A204.1 (cell line): Measurements from ENCODE around the gene SETSIP.
"Not testable (repeated sequence)": the region's sequence is repeated elsewhere in the genome, so short reads cannot be mapped to it uniquely, and the experiment has no call there.

Source experiments
- FAIRE-seq: peaks from 2 replicates; lab custom pipeline; 2012; peaks lifted over from hg19 to GRCh38; lab: Jason Lieb, UNC

Gene SETSIP, protein sequence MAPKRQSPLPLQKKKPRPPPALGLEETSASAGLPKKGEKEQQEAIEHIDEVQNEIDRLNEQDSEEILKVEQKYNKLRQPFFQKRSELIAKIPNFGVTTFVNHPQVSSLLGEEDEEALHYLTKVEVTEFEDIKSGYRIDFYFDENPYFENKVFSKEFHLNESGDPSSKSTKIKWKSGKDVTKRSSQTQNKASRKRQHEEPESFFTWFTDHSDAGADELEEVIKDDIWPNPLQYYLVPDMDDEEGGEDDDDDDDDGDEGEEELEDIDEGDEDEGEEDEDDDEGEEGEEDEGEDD

DNA sequence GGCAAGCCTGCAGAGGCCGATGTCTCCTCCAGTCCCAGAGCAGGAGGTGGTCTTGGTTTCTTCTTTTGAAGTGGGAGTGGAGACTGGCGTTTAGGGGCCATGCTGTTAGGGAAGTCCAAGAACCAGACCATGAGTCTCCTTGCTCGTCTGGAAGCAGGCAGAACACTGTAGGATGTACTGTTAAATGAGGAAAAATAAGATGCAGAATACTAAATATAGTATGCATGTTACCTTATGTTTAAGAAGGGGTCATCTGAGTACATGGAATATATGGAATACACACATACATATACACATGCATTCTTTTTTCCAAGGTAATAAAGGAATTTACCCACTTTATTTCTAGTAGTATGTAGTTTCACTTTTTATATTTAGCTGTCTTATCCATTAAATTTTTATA is at the start of gene SETSIP:
TSS of gene SETSIP (minus strand) at position 101 of the 400 bp plus-strand sequence. CDS start at position 101, 0 bp downstream.
- FAIRE-seq = no peak

DNA sequence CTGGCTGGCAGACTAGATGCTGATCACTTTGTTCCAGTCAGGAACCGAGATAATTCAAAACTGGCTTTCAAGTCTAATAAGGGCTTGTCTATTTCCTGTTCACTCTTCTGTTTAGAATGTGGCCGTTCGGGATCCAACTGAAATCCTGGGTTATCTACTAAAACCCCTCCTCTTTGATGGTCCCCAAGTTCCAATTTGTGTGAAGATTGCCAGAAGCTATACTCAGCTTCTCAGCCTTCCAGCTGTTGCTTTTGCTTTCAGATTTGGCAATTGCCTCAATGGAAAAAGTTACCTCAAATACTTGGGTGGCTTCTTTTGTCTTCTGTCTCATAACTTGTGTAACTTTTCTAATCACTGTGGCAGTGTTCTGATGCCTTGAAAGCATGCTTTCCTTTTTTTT is 48.7 kb upstream of the SETSIP start:
- no peak for FAIRE-seq

DNA sequence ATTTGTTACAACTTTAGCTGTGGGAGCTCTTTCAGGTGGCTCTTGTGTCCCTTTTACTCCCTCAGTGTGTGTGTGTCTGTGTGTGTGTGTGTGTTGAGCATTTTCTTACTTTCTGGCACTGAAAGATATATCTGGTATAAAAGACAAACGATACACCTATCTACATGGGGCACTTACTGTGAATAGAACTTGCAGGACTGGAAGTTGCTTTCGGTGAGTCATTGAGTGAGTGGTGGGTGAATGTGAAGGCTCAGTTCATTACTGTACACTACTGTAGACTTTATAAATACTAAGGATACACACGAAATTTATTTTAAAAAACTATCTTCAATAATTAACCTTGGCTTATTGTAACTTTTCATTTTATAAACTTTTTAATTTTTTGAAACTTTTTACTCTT is 43.6 kb upstream of the SETSIP start:
- FAIRE-seq = no peak

DNA sequence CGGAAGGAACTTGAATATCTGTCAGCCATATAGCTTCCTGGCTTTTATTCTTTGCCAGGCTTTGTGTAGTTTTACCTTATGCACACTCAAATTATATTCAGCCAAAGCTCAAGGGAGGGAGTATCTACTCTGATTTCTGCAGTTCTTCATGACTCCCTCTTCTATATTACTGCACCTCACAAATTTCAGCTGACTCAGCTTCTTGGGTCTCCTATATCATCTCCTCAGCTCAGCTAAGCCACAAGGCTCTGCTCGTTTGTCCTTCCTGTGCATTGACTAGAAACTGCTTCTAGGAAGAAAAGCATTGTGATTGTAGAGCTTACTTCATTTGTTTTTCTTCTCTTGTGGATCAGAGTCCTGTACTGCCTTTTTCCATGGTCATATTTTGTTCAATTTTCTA is 42.3 kb upstream of the SETSIP start:
- no peak for FAIRE-seq

DNA sequence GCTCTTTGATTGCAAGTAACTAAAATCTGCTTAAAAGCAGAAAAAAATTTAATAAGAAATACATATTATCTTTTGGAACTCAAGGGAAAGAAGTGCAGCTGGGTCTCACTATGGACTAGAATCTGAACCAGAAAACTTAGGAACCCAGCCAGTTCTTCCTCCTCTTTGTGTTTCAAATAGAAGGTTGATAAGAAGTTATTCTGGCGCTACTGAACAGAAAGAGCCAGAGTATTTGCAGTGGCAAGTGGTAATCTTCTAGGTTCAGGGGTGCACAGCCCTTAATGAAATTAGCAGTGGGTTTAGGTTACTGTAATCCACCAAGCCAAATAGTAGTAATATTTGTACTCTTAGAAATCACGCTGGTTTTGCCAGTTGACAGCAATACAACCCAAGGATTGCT is 33.4 kb upstream of the SETSIP start:
- FAIRE-seq = no peak

DNA sequence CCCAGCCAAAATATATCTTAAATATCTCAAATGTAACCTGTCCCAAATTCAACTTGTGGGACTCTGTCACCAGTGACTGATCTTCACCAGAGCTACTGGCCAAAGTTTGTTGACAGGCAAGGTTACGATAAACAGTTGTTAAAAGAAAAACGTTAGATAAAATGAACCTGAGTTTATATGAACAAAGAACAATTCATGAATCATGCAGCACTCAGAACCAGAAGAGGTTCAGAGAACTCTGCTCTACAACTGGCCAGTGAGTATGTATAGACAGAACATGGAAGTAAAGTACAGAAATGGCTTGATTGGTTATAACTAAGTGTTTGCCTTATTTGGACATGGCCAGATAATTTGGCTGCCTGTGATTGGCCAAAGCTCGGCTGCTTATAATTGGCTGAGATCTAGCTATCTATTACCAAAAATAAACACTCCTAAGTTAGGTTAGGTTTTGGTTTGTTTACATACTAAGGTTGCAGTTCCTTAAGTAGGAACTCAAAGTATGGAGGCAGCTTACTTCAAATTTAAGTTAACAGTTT is 30.4 kb upstream of the SETSIP start:
- FAIRE-seq = no peak

DNA sequence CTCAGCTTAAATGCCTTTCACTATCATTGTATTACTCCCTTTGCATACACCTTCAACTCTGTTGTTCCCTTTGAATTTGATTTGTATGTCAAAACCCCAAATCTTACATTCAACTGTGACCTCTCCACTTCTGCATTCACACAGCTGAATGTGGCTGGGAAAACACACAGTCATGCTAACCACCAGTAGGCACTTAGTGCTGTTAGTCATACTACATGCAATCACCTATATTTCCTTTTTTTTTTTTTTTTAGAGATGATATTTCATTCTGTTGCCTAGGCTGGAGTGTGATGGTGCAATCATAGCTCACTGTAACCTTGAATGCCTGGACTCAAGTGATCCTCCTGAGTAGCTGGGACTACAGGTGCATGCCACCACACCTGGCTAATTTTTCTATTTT is 21.1 kb upstream of the SETSIP start:
- FAIRE-seq = no peak

DNA sequence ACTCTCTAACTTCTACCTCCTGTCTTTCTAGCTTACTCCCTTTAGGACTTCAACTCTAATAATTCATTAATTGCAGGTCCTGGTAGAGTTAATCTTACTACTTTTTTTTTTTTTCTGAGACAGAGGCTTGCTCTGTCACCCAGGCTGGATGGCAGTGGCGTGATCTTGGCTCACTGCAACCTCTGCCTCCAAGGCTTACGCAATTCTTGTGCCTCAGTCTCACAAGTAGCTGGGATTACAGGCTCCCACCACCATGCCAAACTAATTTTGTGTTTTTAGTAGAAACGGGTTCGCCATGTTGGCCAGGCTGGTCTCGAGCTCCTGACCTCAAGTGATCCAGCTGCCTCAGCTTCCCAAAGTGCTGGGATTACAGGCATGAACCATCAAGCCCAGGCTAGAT is 20.7 kb upstream of the SETSIP start:
- FAIRE-seq = no peak

DNA sequence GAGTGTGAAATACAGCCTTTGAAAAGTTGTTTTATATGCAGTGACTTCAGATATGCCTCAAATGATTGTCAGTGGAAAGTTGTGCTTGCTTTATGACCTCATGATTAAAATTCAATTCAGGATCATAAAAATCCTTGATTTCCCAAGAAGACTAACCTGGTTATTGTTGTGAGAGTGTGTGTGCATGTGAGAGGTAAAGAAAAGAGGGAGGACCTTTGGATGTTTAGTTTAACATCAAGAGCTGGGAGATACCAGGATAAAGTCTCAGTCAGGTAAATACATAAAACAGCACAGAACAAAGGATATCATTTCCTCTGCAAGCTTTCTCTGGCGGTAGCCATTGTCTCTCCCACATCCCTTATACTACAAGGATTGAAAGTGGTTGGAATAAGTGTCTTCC is 19.4 kb upstream of the SETSIP start:
- no peak for FAIRE-seq

DNA sequence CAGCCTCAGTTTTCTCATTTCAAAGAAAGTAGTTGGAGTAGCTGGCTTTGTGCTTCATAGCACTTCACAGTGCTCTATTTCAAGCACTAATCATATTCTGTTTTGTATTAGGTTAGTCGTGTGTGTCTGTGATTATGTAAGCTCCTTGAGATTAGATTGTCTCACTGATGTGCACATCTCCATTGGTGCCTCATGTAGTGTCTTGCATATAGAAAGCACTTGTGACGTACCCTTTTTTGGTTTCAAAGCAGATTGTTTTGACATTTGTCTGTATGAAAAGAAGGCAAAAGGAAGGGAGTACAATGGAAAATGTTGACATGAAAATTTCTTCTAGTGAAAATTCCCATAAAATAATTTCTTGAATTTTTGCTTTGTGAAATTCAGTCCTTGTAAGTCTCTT is 18.9 kb upstream of the SETSIP start:
- no peak for FAIRE-seq

DNA sequence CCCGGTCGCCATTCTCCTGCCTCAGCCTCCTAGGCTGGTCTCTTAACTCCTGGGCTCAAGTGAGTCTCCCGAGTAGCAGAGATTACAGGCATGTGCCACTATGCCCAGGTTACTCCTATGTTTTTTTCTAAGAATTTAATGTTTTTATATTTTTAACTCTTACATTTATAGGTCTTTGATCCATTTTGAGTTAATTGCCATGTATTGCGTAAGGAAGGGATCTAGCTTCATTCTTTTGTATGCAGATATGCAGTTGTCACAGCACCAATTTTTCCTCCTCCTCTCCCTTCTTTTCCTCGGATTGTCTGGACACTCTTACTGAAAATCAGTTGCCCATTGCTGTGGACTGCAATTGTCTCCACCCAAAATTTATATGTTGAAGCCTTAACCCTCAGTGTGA is 16.4 kb upstream of the SETSIP start:
- FAIRE-seq = no peak

DNA sequence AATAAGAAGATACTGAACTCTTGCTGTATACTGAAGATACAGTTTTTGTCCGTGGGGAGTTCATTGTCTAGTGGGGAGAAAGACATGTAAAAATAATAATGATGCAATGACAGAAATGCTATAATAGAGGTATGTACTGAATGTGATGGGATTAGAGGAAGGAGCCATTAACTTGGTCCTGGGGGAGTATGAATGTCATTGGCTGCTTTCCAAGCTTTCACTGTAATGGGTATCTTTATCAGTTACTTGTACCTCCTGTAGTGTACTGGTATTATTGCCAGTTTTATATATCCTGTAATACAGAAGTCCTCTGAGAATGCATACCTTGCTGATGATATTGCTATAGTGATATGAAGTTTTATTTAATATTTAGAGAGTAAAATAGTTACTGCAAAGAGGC is 12.3 kb upstream of the SETSIP start:
- FAIRE-seq = no peak

DNA sequence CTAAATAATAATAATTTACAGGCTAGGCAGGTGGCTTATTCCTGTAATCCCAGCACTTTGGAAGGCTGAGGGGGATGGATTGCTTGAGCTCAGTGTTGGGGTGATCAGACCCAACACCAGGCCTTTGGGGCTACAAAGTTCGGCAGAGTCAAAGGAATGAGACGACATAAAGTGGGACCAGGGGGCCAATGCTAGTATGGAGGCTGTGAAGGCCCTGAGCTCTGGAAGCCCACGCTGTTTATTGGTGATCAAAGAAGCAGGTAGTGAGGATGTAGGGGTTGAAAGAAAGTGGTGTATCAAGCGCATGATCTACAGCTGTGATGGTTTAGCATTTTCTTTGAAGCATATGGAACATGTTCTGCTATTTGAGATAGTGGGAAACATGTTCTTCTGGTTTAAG is 10.5 kb upstream of the SETSIP start:
- no peak for FAIRE-seq

DNA sequence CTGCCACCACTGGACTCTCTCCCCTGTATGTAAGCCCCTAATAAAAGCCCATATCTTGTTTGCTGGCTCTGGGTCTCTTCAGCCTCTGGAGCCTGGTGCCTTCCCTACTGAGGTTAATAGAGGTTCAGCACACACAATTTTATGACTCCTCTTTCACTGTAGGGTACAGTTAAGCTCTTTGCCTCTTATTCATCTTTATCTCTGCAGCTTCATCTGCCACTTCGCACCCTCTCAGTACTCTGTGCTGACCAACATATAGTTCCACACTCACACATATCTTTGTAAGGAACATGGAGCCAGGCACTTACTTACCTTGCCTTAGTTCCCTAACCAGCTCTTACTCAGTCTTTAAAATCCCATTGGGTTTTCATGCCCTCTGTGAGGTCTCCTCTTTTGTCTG is 9.4 kb upstream of the SETSIP start:
- no peak for FAIRE-seq

DNA sequence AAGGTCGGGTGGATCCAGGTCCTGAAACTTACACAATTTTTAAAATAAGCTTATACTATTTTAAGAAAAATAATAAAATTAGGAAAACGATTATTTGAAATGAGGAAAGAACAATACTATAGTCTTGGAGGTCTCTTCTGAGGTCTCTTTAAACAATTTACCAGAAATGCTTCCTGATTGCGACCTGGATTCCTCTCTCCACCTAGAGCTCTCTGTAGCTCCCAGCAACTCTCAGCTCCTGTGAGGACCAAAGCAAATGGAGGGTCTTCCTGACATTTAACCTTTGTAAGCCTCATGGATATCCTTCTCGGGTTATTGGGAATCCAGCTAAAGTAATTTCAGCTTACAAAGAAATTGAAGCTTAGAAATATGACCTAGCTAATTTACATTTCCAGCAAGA is 5.8 kb upstream of the SETSIP start:
- FAIRE-seq = no peak

DNA sequence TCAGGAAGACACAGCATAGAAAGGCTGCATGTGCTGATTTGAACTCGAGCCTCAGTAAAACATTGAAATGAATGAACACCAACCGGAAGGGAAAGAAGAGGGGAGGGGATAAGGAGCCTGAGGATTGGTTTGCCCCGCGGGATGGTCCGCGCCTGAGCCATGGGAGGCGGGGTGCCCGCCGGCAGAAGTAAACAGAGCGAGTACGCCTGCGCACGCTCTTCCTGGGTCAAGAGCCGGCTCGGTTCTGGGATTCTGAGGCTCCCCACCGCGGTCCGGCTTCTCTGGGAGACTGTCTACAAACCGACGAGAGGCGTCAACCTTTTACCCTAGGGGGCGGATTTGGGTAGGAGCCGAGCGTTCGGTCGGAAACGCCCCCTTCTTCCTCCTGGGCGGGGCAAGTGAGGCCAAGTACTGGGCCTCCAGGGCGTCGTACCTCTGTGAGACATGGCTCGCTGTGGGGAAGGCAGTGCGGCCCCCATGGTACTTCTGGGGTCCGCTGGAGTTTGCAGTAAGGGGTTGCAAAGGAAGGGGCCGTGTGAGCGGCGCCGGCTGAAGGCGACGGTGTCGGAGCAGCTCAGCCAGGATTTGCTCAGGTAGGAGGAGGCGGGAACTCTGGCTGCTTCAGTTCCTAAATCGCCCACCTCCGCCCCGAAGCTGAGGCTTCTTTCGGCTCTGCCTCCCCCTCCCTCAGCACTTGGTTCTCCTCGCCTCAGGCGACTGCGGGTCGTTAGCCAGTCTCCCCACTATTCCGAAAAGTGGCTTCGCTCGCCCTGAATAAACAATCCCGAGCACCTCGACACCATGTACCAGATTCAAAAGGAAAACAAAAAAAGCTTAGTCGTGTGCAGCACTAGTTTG is 5.1 kb upstream of the SETSIP start, which contains the start of gene BTBD8:
TSS of gene BTBD8 (plus strand) at position 218 of the 858 bp plus-strand sequence. CDS start at position 445, 227 bp downstream.
- no peak for FAIRE-seq

DNA sequence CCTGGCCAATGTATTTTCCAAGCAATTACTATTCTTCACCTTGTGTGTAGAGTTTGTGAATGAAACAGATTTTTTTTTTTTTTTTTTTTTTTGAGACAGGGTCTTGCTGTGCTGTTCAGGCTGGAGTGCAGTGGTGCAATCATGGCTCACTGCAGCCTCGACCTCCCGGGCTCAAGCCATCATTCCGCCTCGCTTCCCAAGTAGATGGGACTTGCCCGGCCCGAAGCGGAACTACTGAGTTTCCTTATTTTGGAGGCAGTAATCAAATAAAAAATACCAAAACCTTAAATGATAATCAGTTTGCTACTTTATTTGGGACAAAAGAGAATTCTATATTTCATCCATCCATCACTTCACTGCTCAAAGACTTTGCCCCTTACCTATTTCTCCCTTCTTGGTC is 4.2 kb upstream of the SETSIP start:
- FAIRE-seq = no peak

DNA sequence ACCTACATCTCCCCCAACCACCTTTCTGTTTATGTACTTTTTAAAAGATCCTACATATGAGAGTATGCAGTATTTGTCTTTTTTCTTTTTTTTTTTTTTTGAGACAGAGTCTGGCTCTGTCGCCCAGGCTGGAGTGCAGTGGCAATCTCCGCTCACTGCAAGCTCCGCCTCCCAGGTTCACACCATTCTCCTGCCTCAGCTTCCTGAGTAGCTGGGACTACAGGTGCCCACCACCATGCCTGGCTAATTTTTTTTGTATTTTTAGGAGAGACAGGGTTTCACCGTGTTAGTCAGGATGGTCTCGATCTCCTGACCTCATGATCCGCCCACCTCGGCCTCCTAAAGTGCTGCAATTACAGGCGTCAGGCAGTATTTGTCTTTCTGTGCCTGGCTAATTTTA is 2.9 kb upstream of the SETSIP start:
- FAIRE-seq = not testable (repeated sequence)

DNA sequence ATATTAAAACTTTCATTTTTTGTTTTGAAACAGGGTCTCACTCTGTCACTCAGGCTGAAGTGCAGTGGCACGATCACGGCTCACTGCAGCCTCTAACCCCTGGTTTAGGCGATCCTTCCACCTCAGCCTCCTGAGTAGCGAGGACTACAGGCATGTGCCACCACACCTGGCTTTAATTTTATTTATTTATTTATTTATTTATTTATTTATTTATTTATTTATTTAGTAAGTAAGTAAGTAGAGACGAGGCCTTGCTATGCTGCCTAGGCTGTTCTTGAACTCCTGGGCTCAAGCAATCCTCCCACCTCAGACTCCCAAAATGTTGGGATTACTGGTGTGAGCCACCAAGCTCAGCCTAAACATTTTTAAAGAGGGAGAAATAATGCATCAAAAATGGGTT is 1.2 kb upstream of the SETSIP start:
- FAIRE-seq = no peak

DNA sequence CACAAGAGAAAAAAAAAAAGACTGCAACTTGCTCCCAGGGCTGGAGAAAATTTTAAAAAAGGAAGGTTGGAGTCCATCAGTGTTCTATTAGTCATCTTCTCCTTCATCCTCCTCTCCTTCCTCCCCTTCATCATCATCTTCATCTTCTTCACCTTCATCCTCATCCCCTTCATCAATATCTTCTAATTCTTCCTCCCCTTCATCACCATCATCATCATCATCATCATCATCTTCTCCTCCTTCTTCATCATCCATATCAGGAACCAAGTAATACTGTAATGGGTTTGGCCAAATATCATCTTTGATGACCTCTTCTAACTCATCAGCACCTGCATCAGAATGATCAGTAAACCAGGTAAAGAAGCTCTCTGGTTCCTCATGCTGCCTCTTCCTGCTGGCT is 765 bp downstream of the SETSIP start:
- not testable (repeated sequence) for FAIRE-seq

DNA sequence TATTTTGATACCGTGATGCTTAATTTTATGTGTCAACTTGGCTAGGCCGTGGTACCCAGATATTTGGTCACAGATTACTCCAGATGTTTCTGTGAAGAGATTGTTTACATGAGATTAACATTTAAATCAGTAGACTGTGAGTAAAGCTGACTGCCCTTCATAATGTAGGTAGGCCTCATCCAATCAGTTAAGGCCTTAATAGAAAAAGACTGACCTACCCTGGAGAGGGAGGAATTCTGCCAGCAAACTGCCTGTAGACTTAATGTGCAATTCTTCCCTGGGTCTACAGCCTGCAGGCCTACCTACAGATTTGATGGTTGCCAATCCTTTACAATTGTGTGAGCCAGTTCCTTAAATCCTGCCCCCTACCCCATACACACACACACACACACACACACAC is 4.3 kb downstream of the SETSIP start:
- no peak for FAIRE-seq

DNA sequence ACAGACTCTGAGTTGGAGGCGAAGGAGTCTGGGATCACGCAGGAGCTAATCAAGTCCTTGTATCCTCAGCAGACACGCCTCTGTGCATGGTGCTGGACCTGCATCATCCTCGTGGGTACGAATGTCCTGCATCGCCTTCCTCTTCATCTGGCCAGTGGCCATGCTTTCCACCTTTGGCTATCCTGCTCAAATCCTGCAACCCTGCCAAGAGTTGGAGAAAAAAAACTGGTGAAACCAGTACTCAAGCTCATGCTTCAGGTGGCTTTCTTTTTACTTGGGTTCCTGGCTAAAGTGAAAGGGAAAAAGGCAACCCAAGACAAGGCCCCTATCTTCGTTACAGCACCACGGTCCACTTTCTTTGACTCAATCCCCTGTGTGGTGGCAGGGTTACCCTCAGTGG is 8.9 kb downstream of the SETSIP start:
- no peak for FAIRE-seq

DNA sequence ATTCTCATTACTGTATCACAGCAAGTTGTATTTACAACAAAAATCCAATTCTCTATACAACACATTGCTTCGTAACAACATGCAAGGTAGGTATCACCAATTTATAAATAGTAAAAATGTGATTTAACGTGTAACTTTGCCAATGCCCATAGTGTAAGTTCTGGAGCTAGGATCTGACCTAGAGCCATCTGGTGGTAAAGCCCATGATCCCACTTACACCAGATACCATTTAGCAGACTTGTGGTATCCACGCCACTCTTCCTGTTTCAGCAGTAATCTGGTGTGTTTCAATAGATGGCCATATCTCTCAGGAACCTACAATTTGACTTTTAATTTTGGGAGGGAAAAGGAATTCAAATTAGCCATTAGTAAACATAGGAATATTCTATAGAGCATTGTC is 10.2 kb downstream of the SETSIP start:
- FAIRE-seq = no peak

DNA sequence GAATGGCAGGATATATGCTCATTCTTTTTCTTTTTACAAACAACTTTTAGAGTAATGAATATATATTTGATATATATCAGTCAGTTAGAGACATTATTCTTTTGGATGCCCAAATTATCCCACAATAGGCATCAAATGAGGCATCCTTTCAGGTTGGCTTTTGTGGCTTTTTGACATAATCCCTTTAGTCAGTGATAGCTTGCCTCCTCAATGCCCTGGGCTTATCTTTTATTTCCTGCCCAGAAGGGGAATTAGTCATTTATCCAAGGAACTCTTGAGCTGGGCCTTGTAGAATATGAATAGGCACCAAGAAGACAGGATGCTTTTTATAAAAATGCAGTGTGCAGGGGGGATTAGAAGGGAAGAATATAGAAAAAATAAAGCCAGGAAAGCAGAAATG is 23.3 kb downstream of the SETSIP start:
- FAIRE-seq = no peak
